GM18517 (cell line): ENCODE data around the gene KCNMA1.

Experiments used
- ATAC-seq: cut with Tn5 transposase; IDR thresholded peaks from one replicate; pipeline ENCODE4 v1.9.1; 2021; ENCODE audit warnings: mild to moderate bottlenecking, moderate library complexity; ENCODE audit not compliant: unreplicated experiment

KCNMA1 gene

DNA sequence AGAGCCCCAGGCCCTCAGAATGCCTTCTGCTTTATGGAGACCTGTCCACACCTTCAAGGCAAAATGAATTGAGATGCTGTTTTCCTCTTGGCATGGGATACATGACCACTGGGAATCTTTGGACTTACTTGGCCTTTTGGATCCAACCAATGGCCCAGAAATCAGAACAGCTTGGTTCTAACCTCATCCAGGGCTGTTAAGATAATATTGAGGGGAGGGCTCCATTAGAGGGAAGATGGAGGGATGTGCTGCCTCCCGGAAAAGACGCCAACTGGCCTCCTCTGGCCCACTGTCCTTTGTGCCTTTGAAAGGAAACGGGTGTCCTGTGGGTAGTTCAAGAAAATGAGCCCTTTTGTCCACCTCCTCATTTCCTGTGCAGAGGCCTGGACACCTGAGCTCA is 530.9 kb downstream of the KCNMA1 start:
- ATAC-seq: no peak

DNA sequence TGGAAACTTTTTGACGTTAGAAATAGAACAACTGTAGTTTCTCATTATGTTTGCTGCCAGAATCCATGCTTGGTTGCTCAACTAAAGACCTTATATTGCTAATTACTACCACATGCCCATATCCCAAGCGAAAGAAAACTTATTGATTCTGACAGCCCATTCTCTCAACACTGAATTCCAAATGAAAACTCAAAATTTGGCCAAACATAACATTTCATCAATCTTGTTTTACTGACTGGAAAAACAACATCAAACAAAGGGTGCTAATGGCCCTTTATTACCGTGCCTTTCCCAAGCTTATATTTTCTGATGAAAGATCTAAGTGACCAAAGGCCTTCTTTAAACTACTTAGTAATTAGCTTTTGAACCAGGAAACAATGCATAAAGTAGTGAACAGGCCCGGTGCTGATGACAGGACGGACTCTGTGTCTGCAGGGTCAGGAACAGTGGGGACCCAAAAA is 531.8 kb downstream of the KCNMA1 start:
- no peak for ATAC-seq

DNA sequence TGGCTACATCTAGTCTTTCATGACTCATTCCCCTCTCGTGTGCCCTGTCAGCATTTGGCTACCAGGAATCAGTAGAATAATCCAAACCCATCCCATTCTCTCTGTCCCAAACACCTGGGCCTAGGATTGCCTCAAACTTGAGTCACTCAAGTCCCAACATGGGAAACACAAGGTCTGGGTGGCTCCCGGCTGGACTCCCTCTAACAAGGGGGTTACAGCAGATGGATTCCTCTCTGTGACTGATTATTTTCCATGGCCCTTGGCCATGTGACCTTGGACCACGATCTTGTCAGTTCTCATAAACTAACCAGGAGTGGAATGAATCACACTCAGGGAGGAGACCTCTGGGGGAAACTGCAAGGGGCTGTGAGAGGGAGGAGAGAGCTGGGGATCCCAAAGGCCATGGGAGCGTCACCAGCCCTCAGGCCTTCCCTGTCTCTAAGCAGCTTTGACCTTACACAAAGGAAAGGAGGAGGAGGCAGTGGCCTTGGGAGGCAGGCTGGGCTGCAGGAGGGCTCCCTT is 533.1 kb downstream of the KCNMA1 start:
- no peak for ATAC-seq

DNA sequence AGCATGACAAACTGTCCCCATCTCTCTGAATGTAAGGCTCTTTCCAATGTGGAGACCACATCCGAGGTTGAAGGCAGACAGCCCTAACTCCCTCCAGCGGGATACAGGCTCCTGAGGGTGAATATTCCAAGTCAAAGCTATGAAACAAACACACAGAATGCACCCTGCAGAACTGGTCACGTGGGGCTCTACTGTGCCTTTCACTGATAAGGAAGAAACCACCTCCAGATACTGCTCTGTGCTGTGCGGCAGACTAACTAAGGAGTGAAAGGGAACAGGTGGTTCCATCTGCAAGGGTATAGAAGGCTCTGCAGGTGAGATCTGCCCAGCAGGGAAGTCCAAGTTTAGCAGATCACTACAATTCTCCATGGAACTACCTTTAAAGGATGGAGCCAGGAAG is 534.4 kb downstream of the KCNMA1 start:
- no peak for ATAC-seq

DNA sequence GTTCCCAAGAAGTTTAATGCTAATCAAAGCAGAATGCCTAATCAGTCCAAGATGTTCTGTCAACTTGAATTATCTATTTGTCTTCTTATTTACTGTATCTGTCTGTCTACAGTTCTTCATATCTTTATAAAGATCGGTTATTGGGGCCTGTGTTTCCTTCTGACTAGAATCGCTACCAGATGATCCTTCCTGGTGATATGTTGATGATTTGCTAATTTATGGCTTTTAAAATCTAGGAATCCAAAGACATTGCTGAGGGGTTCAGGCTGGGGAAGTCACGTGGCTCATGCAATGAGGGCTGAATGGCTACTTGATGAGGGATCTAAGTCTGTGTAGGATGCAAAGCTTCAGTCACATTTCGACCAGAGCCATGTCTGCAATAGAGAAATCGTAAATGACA is 536.3 kb downstream of the KCNMA1 start:
- no peak for ATAC-seq

DNA sequence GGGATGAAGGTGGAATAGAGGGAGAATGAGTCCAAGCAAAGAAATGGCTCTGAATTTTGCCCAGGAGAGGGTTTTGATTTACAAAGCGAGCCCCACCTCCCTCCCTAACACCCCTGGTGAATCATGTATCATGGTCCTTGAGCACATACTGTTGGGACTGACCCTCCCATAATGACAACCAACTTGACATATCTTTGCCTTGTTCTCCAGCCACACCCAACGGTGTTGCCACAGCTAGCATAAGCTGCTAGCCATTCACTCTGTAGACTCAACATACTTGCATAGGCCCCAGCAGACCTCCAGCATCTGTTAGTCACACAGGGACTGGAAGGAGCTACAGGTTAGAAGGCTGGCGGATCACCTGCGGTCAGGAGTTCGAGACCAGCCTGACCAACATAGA is 538.5 kb downstream of the KCNMA1 start:
- no peak for ATAC-seq

DNA sequence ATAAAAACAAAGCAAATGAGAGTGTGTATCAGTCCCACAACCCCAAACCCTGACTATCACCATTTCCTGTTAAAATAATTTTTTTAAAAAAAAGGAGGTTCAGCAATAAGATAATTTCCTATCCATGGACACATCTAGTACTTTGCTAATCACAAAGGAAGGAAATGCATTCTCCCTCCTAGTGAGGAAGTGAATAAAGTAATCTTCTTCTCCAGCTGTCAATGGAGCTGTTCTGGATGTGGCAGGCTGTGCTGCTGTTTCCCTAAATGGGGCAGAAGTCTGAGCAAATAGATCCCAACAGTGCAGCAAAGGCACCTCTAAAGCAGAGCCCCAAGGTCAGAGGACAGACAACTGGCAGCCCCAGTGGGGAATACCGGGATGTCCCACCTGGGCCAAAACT is 540.0 kb downstream of the KCNMA1 start:
- no peak for ATAC-seq

DNA sequence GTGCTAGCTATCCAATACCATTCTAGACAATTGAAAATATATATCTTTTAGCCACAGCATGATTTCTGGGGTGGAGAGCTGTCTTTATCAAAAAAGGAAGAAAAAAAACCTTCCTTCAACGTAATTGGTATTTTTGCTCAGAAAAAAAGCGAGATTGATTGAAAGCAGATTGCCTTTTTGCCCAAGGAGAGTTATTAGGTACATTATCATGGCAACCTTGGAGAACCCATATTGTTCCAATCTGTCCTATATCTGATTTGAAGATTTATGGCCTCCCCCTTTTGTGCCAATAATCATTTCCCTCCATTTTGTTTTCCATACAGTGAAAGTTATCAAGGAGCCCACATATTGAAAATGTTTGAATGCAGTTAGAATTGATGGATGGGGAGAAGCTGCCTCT is 544.5 kb downstream of the KCNMA1 start:
- no peak for ATAC-seq

DNA sequence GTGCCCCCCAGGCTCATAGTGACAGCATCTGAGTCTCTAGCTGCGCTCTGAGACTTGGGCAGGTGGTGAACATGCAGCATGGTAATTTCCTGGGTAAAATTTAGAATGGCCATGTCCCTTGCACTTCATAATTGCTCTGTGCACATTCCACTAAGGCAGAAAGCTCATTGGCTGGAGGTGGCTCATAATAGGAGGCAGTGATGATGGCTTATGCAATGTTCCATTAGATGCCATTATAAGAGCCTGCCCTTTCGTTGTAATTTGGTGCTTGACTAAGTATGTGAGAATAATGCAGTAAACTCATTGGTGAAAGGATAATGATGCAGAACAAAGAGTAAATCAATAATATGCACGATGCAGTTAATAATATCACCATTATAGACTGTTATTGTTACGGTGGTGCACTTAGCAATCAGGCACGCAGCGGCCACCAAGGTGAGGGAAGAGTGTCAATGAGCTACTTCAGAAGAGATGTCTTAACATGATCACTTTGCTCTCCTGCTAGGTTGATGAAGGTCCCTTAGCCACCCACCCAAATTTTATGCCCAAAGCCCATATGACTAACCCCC is 545.9 kb downstream of the KCNMA1 start:
- ATAC-seq: no peak

DNA sequence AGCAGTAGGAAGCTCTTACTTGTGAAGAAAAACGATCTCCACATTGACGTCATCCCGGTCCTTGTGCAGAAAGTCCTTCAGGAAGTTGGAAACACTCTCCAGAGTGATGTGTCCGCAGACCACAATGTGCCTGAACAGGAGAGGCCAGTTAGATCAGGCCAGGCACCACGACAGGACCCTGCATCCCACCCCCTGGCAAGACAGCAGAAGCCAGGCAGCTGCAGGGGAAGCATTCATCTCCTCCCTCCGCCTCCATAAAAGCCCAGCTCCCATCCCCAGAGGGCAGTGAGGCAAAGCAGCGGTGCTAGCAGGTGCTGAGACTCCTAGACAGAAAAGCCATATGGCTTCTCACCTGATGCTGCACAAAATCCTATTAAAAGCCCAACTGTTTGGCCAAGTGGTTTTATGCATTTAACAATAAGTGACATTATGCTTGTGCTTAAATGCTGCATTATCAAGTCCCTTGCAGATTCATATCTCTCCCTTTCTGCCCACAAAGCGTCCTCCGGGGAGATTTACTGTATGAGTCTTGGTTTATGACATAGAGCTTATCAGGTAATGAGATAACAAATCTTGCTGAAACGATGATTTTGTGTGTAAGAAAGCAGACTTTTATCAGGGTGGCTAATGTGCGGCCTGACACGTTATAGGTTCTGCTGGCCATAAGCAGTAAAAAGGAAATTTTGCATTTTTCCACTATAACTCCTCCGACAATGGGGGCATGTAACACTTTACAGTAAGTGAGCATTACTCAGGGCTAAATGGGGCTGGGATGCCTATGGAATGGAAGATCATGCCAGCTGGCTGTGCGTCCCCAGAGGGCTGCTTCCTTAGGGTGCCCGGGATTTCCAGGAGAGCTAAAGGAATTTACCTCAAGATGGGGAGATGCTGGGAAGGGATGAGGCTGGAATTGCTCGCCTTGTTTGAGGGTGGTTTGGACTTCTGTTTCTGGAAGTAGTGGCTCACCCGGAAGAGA is 546.9 kb downstream of the KCNMA1 start:
- ATAC-seq: no peak

DNA sequence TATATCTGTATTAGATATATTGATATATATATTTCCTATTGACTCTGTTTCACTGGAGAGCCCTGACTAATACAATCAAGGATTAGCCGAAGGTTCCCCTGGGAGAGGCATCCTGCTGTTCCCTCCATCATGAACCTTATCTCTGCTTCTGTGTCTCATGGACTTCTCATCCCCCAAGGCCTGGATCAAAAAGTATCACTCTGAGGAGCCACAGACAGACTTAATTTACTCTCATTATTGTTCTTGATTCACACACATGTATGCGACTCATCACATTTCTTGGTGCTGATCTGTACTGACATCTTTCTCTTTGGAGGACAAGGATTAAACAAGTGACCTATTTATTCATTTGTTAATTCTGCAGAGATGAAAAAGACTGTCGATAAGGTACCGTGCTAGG is 550.2 kb downstream of the KCNMA1 start:
- no peak for ATAC-seq

DNA sequence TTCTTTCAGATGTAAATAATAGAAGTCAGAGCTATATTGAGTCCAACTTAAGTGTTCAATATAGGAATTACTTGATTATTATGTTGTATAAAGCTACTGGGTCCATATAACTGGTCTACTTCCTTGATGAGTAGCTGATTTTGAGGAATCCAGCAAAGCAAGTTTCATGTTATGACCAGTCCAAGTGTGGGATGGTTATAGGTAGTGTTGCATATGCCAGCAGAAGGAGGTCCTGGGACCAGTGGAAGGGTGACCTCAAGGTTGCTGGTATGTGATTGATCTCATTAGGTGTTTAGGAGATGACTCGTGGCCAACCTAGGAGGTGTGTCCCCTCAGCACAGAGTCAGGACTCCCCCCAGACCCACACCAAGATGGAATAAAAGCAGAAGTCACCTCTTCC is 551.5 kb downstream of the KCNMA1 start:
- ATAC-seq: no peak

DNA sequence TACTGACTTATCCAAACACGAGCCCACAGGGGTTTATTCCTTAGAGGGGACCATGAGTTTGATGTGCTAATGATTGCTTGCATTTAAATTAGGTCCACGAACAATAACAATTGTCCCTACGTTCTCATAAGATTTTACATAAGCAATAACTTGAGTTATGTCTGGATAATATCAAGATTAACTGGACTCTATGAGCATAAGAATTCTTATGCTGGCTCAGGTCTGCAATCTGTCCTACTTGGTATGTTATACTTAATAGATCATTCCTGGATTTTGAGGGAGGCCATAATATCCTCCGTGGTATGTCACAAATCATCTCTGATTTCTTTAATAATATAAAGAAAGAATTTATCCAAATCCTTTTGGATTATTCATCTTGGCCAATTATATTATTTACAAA is 552.3 kb downstream of the KCNMA1 start:
- no peak for ATAC-seq

DNA sequence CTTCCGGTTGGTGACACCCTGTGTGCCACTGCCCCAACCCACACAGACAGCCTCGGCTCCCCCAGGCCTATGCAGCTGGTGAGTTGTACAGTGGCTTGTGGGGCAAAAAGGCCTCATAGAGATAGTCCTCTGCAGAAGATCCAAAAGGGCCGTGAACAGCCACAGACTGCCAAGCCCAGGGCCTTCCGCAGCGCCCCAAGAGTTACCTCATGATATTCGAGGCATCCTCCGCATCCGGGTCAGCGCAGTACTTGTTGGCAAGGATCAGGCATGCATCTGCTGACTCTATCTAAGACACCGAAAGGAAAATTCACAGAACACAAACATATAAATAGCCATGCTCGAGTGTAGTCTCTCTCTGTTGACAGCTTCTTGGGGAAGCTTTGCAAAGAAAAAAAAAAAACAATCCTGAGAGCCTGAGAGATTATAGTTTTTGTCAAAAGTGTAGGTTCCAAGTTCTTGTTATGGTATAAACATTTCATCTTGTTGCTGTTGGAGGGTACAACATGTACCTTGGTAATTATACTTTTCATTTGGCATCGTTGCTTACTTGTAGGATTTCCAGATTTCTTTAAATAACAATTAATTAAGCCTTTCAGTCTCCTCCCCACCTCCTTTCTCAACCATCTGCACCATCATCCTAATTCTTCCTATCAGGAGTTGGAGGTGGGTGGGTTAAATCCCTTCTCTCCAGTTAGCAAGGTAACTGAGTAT is 553.0 kb downstream of the KCNMA1 start:
- ATAC-seq: no peak

DNA sequence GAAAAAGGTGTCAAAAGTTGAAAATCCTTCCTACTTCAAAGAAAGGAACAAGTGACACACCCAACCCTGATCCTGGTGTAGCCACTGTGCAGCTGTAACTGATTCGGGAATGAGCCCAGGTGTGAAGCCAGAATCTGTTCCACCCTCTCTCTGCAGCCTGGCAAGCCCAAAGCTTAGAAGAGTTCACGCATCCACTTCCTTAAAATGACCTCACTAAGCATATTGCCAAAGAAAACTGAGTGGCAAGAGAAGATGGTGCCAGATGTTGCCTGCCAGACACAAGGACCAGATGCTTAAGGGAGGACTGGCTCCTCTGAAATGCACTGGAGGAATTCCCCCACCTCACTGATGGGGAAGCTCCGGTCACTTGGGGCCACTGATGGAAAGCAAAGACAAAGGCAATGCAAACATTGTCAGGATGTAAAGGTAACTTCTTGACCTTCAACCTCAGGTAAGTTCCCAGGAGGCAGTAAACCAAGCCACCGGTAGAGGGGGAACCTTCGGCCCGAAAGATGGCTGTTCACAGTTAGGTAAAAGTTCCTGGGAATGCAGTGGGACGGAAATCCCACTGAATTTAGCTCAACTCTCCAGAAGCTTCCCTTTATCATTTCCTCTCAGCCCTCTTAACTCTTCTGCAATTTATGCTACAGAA is 554.9 kb downstream of the KCNMA1 start:
- no peak for ATAC-seq

DNA sequence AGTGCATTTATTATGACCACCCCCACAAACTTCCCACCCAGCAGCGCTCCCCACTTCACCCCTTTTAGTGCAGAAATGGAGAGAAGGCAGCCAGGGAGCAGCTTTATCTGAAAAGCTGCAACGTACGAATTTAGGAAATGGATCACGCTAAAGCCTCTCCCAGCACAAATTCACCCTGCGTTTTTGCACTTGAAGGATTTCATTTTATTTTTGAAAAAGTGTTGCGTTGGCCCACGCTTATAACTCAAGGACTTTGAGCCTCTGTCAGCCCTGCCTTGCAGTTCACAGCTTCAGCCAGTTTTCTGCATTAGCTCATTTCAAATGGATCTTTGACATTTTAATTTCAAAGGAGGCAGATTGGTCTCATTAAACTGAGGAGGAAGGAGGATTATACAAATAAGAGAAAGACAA is 556.1 kb downstream of the KCNMA1 start:
- no peak for ATAC-seq

DNA sequence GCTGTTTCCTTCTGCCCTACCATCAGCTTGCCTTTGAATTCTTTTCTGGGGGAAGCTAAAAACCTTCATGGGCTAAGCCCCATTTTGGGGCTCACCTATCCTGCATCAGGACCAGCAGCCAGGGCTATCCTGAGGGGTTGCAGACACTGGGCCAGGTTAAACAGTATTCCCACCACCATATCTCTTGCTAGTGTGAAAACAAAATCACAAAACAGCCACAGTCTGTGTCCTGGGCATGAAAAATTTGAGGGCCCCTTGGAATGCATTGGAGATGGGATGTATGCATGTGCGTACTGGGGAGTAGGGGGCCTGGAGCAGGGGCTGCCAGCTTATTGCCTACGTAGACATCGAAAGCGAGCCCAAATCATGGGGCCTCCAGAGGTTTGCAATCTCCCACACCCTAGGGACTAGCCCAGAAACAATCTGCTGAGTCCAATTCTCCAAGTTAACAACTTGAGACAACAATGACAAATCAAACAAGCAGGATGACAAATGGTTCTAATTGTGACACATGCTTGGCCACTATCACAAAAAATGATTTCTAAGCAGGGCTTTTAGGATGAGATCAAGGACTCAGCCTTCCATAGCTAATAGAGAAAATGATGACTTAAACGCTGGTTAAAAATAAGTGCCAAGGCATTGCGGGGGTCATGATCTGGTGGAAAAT is 557.1 kb downstream of the KCNMA1 start:
- no peak for ATAC-seq

DNA sequence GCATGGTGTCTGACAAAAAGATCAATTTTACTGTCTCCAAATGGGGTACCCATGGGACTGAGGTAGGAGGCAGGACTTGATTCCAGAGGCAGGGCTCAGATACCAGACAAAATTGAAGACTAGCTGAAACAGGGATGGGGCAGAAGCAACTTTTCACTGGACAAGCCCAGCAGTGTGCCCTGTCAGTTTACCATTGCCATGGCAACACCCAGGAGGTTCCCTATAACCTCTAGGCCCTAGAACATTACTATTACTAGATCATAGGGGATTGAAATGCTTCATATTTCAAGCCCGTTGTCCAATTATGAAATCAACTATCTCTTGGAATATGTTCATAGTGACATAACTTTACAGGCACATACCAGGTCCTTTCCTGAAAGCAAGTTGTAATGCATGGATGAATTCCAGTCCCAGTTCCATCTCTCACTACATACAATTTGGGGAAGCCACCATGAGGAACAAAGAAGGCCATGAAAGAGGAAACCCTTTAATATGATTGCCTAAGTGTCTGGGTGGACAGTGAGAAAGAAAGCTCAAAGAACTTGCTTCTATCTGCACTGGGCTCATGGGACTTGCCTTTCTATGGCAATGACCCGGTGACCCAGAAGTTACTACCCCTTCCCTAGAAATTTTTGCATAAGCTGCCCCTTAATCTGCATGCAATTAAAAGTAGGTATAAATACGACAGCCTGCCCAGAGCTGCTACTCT is 557.9 kb downstream of the KCNMA1 start:
- no peak for ATAC-seq

DNA sequence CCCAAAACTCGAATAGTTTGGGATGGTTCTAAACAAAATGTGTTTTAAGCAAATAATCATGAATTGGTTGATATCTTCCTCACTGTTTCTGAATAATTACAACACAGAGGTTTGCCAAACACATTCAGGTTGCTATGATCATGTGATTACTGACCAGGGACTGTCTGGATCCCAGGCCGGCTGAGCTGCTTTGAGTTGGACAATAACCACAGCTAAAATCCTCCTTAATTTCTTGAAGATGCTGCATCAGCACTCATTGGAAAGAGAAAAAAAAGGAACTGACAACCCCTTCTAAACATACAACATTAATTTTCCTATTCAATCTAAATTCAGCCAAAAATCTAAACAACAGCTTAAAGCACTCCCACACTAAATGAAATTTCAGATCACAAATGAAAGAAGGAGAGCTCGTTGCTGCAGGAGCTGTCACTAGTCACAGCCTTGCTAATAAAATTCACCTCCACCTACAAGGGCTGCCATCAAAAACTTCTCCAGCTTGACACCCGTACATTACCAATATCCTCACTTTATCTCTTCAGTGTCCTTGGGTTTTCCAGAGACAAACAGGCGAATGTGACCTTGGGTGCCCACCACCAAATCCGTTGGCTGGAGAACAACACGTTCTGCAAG is 560.2 kb downstream of the KCNMA1 start:
- ATAC-seq: no peak
